H1 (cell line): Measurements from ENCODE around the gene MAPK9. TPM values are rescaled to one million over a fixed set of nuclear protein-coding genes. Genes with fewer than 3 reads are reported as not detected.

Experiments used
- CTCF ChIA-PET: fragments of 300-600 bp; sonication (Branson Sonifier 250); formaldehyde crosslinking; loops from one replicate; lab custom pipeline; 2021; ENCODE audit not compliant: partially characterized antibody; lab: Charles Lee
- POLR2A ChIA-PET: fragments of 300-600 bp; sonication (Branson Sonifier 250); formaldehyde crosslinking; loops from one replicate; lab custom pipeline; 2021; ENCODE audit warnings: inconsistent platforms; ENCODE audit not compliant: partially characterized antibody; lab: Charles Lee
- DNase-seq, 2 experiments: peaks; one replicate each; pipeline versions ENCODE4 v3.0.0 to v3.0.0-alpha.2; 2010 to 2022; ENCODE audit warnings: low spot score in 2 of 2, low read depth in 1 of 2, mixed read lengths in 1 of 2
- FAIRE-seq: peaks from 2 replicates; lab custom pipeline; 2011; peaks lifted over from hg19 to GRCh38; lab: Jason Lieb, UNC
- H2AFZ ChIP-seq: 2 replicates; pipeline ENCODE4 v1.8.1; 2012; ENCODE audit warnings: low read length, inconsistent platforms
- H2AK5ac ChIP-seq: 2 replicates; pipeline ENCODE4 v1.6.1; 2013; ENCODE audit warnings: low read depth, low read length
- H2BK120ac ChIP-seq: replicated peaks from 2 replicates; pipeline ENCODE3; 2013; ENCODE audit warnings: low read depth, low read length, inconsistent platforms
- H2BK12ac ChIP-seq: 2 replicates; pipeline ENCODE4 v1.6.1; 2013; ENCODE audit warnings: low read depth, low read length
- H2BK15ac ChIP-seq: 2 replicates; pipeline ENCODE4 v1.6.1; 2013; ENCODE audit warnings: low read length
- H2BK20ac ChIP-seq: 2 replicates; pipeline ENCODE4 v1.6.1; 2013; ENCODE audit warnings: low read length
- H2BK5ac ChIP-seq: 2 replicates; pipeline ENCODE4 v1.6.1; 2013; ENCODE audit warnings: low read depth, low read length
- H3K14ac ChIP-seq: 2 replicates; pipeline ENCODE4 v1.6.1; 2013; ENCODE audit warnings: inconsistent platforms; ENCODE audit not compliant: insufficient read length
- H3K18ac ChIP-seq: 2 replicates; pipeline ENCODE4 v1.6.1; 2013; ENCODE audit warnings: low read length; ENCODE audit errors: extremely low read depth
- H3K23ac ChIP-seq: 2 replicates; pipeline ENCODE4 v1.6.1; 2013; ENCODE audit warnings: inconsistent platforms; ENCODE audit not compliant: insufficient read length
- H3K23me2 ChIP-seq: 2 replicates; pipeline ENCODE4 v1.6.1; 2013; ENCODE audit warnings: low read depth, low read length
- H3K27ac ChIP-seq: 2 replicates; pipeline ENCODE4 v1.6.1; 2011; ENCODE audit warnings: low read depth, low read length, inconsistent platforms
- H3K27me3 ChIP-seq, 4 experiments: replicated peaks in 1 of 4; 1 replicate in 1 of 4; 2 replicates in 3 of 4; pipeline versions ENCODE4 v1.6.1 to v1.8.1; 2011 to 2013; ENCODE audit warnings: low read length in 3 of 4, mild to moderate bottlenecking in 3 of 4, inconsistent platforms in 2 of 4, mixed read lengths in 2 of 4, moderate library complexity in 1 of 4; ENCODE audit not compliant: control insufficient read depth in 3 of 4, insufficient read depth in 3 of 4; ENCODE audit errors: extremely low read depth in 1 of 4
- H3K36me3 ChIP-seq, 4 experiments: 2 replicates each; pipeline versions ENCODE4 v1.6.1 to v1.8.1; 2011 to 2013; ENCODE audit warnings: mild to moderate bottlenecking in 4 of 4, low read length in 3 of 4, moderate library complexity in 2 of 4, control low read depth in 1 of 4, inconsistent platforms in 1 of 4; ENCODE audit not compliant: insufficient read depth in 4 of 4, control insufficient read depth in 2 of 4
- H3K4ac ChIP-seq: replicated peaks from 2 replicates; pipeline ENCODE3; 2013; ENCODE audit warnings: low read length, low read depth, mixed read lengths, inconsistent platforms; ENCODE audit not compliant: insufficient read length
- H3K4me1 ChIP-seq, 4 experiments: replicated peaks in 1 of 4; 1 replicate in 1 of 4; 2 replicates in 3 of 4; pipeline versions ENCODE4 v1.6.1 to v1.8.1; 2011 to 2013; ENCODE audit warnings: low read length in 3 of 4, inconsistent platforms in 2 of 4, mixed read lengths in 1 of 4; ENCODE audit not compliant: insufficient read depth in 4 of 4, control insufficient read depth in 3 of 4
- H3K4me2 ChIP-seq, 2 experiments: 2 replicates each; pipeline versions ENCODE4 v1.6.1 to v1.8.1; 2011 to 2013; ENCODE audit warnings: low read depth in 2 of 2, low read length in 2 of 2, control low read depth in 1 of 2, inconsistent platforms in 1 of 2, mild to moderate bottlenecking in 1 of 2; ENCODE audit not compliant: insufficient read depth in 1 of 2
- H3K4me3 ChIP-seq, 4 experiments: fragments of 200-600, 300-600 bp in 1 of 4; sonication (generic), shearing (Covaris generic), sonication (Bioruptor Twin) in 1 of 4; 2 replicates each; pipeline versions ENCODE4 v1.5.1 to v1.8.1; 2011 to 2016; ENCODE audit warnings: low read length in 4 of 4, low read depth in 3 of 4, control low read depth in 2 of 4, inconsistent platforms in 2 of 4, mild to moderate bottlenecking in 2 of 4, mixed read lengths in 1 of 4, moderate library complexity in 1 of 4; ENCODE audit not compliant: insufficient read depth in 2 of 4; ENCODE audit errors: extremely low read depth in 1 of 4
- H3K56ac ChIP-seq: replicated peaks from 2 replicates; pipeline ENCODE3; 2013; ENCODE audit warnings: low read depth, mild to moderate bottlenecking, mixed read lengths, low read length, inconsistent platforms; ENCODE audit not compliant: insufficient read length
- H3K79me1 ChIP-seq: 2 replicates; pipeline ENCODE4 v1.6.1; 2013; ENCODE audit warnings: low read depth, low read length, control low read depth
- H3K79me2 ChIP-seq, 2 experiments: 2 replicates each; pipeline versions ENCODE4 v1.6.1 to v1.8.1; 2012 to 2013; ENCODE audit warnings: low read length in 2 of 2, mild to moderate bottlenecking in 2 of 2, inconsistent platforms in 1 of 2; ENCODE audit not compliant: insufficient read depth in 2 of 2, control insufficient read depth in 1 of 2
- H3K9ac ChIP-seq, 4 experiments: replicated peaks in 1 of 4; 1 replicate in 1 of 4; 2 replicates in 3 of 4; pipeline versions ENCODE4 v1.6.1 to v1.8.1; 2011 to 2013; ENCODE audit warnings: low read depth in 3 of 4, low read length in 3 of 4, control low read depth in 2 of 4, mild to moderate bottlenecking in 2 of 4, moderate library complexity in 2 of 4, inconsistent platforms in 1 of 4; ENCODE audit errors: extremely low read depth in 1 of 4
- H3K9me3 ChIP-seq, 2 experiments: 2 replicates each; pipeline versions ENCODE4 v1.6.1 to v1.8.1; 2012 to 2013; ENCODE audit warnings: mild to moderate bottlenecking in 2 of 2, moderate library complexity in 2 of 2, control low read depth in 1 of 2, inconsistent platforms in 1 of 2, low read depth in 1 of 2, low read length in 1 of 2, mixed read lengths in 1 of 2; ENCODE audit not compliant: insufficient read depth in 2 of 2
- H4K20me1 ChIP-seq, 2 experiments: replicated peaks in 1 of 2; 2 replicates each; pipeline versions ENCODE3 to v1.8.1; 2011 to 2013; ENCODE audit warnings: inconsistent platforms in 2 of 2, low read length in 2 of 2, mild to moderate bottlenecking in 1 of 2; ENCODE audit not compliant: insufficient read depth in 2 of 2, control insufficient read depth in 1 of 2
- H4K5ac ChIP-seq: 2 replicates; pipeline ENCODE4 v1.6.1; 2013; ENCODE audit warnings: low read length, low read depth, mixed read lengths, inconsistent platforms; ENCODE audit not compliant: insufficient read length
- H4K8ac ChIP-seq: 2 replicates; pipeline ENCODE4 v1.8.0; 2013; ENCODE audit warnings: mild to moderate bottlenecking, moderate library complexity, low read length, inconsistent platforms; ENCODE audit not compliant: insufficient read depth; ENCODE audit errors: extremely low read depth
- H4K91ac ChIP-seq: replicated peaks from 2 replicates; pipeline ENCODE3; 2013; ENCODE audit warnings: low read length, mixed read lengths, inconsistent platforms; ENCODE audit not compliant: insufficient read length
- BACH1 ChIP-seq: IDR thresholded peaks from 2 replicates; pipeline ENCODE4 v1.6.1; 2012; ENCODE audit warnings: low read length, improper control_type of control experiment
- CTCF ChIP-seq, 3 experiments: IDR thresholded peaks; 1 replicate in 2 of 3; 2 replicates in 1 of 3; pipeline versions ENCODE4 v1.5.1 to v1.6.1; 2011; ENCODE audit warnings: low read length in 3 of 3, mild to moderate bottlenecking in 3 of 3, inconsistent platforms in 2 of 3, low read depth in 1 of 3, moderate library complexity in 1 of 3; ENCODE audit not compliant: insufficient read depth in 1 of 3; ENCODE audit errors: control extremely low read depth in 1 of 3
- EP300 ChIP-seq, 2 experiments: IDR thresholded peaks; 1 replicate in 1 of 2; 2 replicates in 1 of 2; pipeline ENCODE4 v1.6.1; 2011 to 2012; ENCODE audit warnings: low read depth in 2 of 2, low read length in 2 of 2, mild to moderate bottlenecking in 2 of 2, borderline replicate concordance in 1 of 2, inconsistent platforms in 1 of 2, moderate library complexity in 1 of 2
- HDAC2 ChIP-seq, 2 experiments: fragments of 300-600 bp in 1 of 2; sonication (generic) in 1 of 2; IDR thresholded peaks; 2 replicates each; pipeline ENCODE4 v1.6.1; 2011 to 2012; ENCODE audit warnings: low read depth in 2 of 2, low read length in 2 of 2, mild to moderate bottlenecking in 2 of 2, moderate library complexity in 2 of 2, borderline replicate concordance in 1 of 2, inconsistent platforms in 1 of 2
- MAX ChIP-seq: IDR thresholded peaks from 2 replicates; pipeline ENCODE4 v1.6.1; 2012; ENCODE audit warnings: inconsistent platforms
- NRF1 ChIP-seq: IDR thresholded peaks from 2 replicates; pipeline ENCODE4 v1.6.1; 2011; ENCODE audit warnings: mild to moderate bottlenecking, low read depth, low read length, improper control_type of control experiment
- RNF2 ChIP-seq: fragments of 200-900, 300-1000 bp; sonication (generic); IDR thresholded peaks from 2 replicates; pipeline ENCODE4 v1.7.1; 2016; ENCODE audit warnings: borderline replicate concordance, low read depth, mild to moderate bottlenecking, antibody characterized with exemption, low read length; ENCODE audit not compliant: poor library complexity, severe bottlenecking; ENCODE audit errors: missing control alignments
- SIRT6 ChIP-seq: IDR thresholded peaks from one replicate; pipeline ENCODE4 v1.7.1; 2012; ENCODE audit warnings: low read length, inconsistent platforms
- SP4 ChIP-seq: IDR thresholded peaks from 2 replicates; pipeline ENCODE4 v1.6.1; 2012; ENCODE audit warnings: low read length, inconsistent platforms
- TBP ChIP-seq: IDR thresholded peaks from 2 replicates; pipeline ENCODE4 v1.6.1; 2011; ENCODE audit warnings: low read depth, low read length, improper control_type of control experiment
- WGBS, 2 experiments: shearing (Covaris generic) in 1 of 2; methylation state at CpG; one replicate each; pipeline versions ENCODE4 v1.1.6 to v1.1.7; 2013 to 2015; ENCODE audit warnings: low lambda C conversion rate in 2 of 2, mixed read lengths in 2 of 2, inconsistent platforms in 1 of 2, low coverage in 1 of 2, missing lambda C conversion rate in 1 of 2; ENCODE audit not compliant: insufficient replicate concordance in 2 of 2, insufficient coverage in 1 of 2, insufficient read length in 1 of 2; ENCODE audit errors: extremely low coverage in 1 of 2, missing lambda C conversion rate in 1 of 2; 5-methylcytosine and 5-hydroxymethylcytosine counted together
- polyA plus RNA-seq, 7 experiments: library from polyadenylated mRNA; depleted of rRNA in 3 of 7; stranded (reverse) in 5 of 7; unstranded in 2 of 7; fragments of >200 nt in 5 of 7; fragments of 200-250 nt in 2 of 7; gene quantifications; 1 replicate in 5 of 7; 2 replicates in 1 of 7; 4 replicates in 1 of 7; pipeline versions ENCODE4 v1.2.1 to v1.2.3, GENCODE V29; 2011 to 2013; ENCODE audit warnings: missing spikeins in 2 of 7, mixed read lengths in 2 of 7
- total RNA-seq: library from RNA; stranded (reverse); fragmentation: NEBNext Ultra II Directional; extraction: Animal tissue kit (Norgen Biotek cat#: 25700); gene quantifications from 2 replicates; pipeline ENCODE4 v1.2.1, GENCODE V29; 2021

MAPK9 gene
- total and polyA plus RNA-seq, 2 of the 8 experiments (the other 6 are each of a cell fraction or from before 2014, with no cell fraction given) = 22.3 to 43.7 TPM

GRCh38 chr5:180251887-180252286 lies 40.0 kb downstream of the MAPK9 start:
- Histone ChIP-seq H4K91ac (no peak overlapping the region), H3K4me3 (no peak overlapping the region), H3K27ac (no peak overlapping the region), H3K79me1 (no peaks in the 10 kb centered on the region), H4K20me1 (no peaks in the 10 kb centered on the region), H2AK5ac (no peak overlapping the region), H3K4me2 (no peak overlapping the region), H2BK120ac (no peak overlapping the region), H3K4me1 (no peaks in the 10 kb centered on the region), H3K56ac (no peak overlapping the region), H3K9ac (no peak overlapping the region), H3K36me3 (peaks cover 0 to 63% (median 19%) of the 10 kb centered on the region in 4 experiments; a peak in 5 of 8 replicates), H2BK15ac (no peak overlapping the region), H2BK20ac (no peak overlapping the region), H4K5ac (no peak overlapping the region), H3K9me3 (peaks cover 49 to 58% of the 10 kb centered on the region in 2 experiments), H2BK12ac (no peak overlapping the region), H3K23ac (no peak overlapping the region), H4K8ac (no peak overlapping the region), H2AFZ (no peak overlapping the region), H3K79me2 (no peaks in the 10 kb centered on the region), H3K23me2 (no peaks in the 10 kb centered on the region), H2BK5ac (no peak overlapping the region), H3K18ac (no peak overlapping the region), H3K4ac (no peak overlapping the region), H3K27me3 (no peaks in the 10 kb centered on the region), H3K14ac (no peak overlapping the region)
- TF ChIP-seq SIRT6 (no peak), HDAC2 (IDR thresholded peaks at IDR 0.05; ENCODE audit: borderline replicate concordance in 1 of 2, low read depth in 2 of 2, low read length in 2 of 2) (no peak), BACH1 (no peak), RNF2 (no peak), TBP (no peak), MAX (no peak), NRF1 (no peak), EP300 (IDR thresholded peaks at IDR 0.05; ENCODE audit: borderline replicate concordance in 1 of 2, low read depth in 2 of 2, low read length in 2 of 2) (no peak), SP4 (no peak), CTCF (IDR thresholded peaks at IDR 0.05; ENCODE audit: control extremely low read depth in 1 of 3, insufficient read depth in 1 of 3, low read depth in 1 of 3, low read length in 3 of 3) (no peak)
- CTCF ChIA-PET = no interaction called here
- POLR2A ChIA-PET = no interaction called here
- WGBS, 2 experiments = 88% methylated on average over 7 of the region's 7 CpGs; no CpG with 5 or more reads in 1 of the 2 experiments
- DNase-seq = no peak
- FAIRE-seq = no peak
